Measurements from ENCODE around the gene PDK3.

PDK3 gene

GRCh38 chrX:24426921-24427746, 38.0 kb upstream of the PDK3 start:
- H3K4me3 ChIP-seq (ENCODE audit: low read depth, low read length) = no peak overlapping the region
- no peak for DNase-seq (ENCODE audit: low read depth)
- TF ChIP-seq CTCF (IDR thresholded peaks at IDR 0.05; ENCODE audit: control insufficient read depth, extremely low read depth, insufficient read depth) = no peak

- DNase-seq (ENCODE audit: low read depth) = no peak
- H3K4me3 ChIP-seq (ENCODE audit: low read depth, low read length) = no peak overlapping the region
- no peak for TF ChIP-seq CTCF (IDR thresholded peaks at IDR 0.05; ENCODE audit: control insufficient read depth, extremely low read depth, insufficient read depth)
These were observed 37.4 kb upstream of the PDK3 start for GRCh38 chrX:24427747-24428019.

- H3K4me3 ChIP-seq (ENCODE audit: low read depth, low read length) = no peak overlapping the region
- TF ChIP-seq CTCF (IDR thresholded peaks at IDR 0.05; ENCODE audit: control insufficient read depth, extremely low read depth, insufficient read depth) = no peak
- no peak for DNase-seq (ENCODE audit: low read depth)
These were observed 36.6 kb upstream of the PDK3 start for GRCh38 chrX:24428516-24428915.

- DNase-seq (ENCODE audit: low read depth) = no peak
- H3K4me3 ChIP-seq (ENCODE audit: low read depth, low read length) = no peak overlapping the region
- no peak for TF ChIP-seq CTCF (IDR thresholded peaks at IDR 0.05; ENCODE audit: control insufficient read depth, extremely low read depth, insufficient read depth)
These were observed 30.0 kb upstream of the PDK3 start for GRCh38 chrX:24435060-24435459.

- no peak overlapping the region for H3K4me3 ChIP-seq (ENCODE audit: low read depth, low read length)
- TF ChIP-seq CTCF (IDR thresholded peaks at IDR 0.05; ENCODE audit: control insufficient read depth, extremely low read depth, insufficient read depth) = no peak
- DNase-seq (ENCODE audit: low read depth) = no peak
These were observed 21.2 kb upstream of the PDK3 start for GRCh38 chrX:24443918-24444317.

- H3K4me3 ChIP-seq (ENCODE audit: low read depth, low read length) = no peak overlapping the region
- no peak for DNase-seq (ENCODE audit: low read depth)
- no peak for TF ChIP-seq CTCF (IDR thresholded peaks at IDR 0.05; ENCODE audit: control insufficient read depth, extremely low read depth, insufficient read depth)
These were observed 20.4 kb upstream of the PDK3 start for GRCh38 chrX:24444645-24445044.

GRCh38 chrX:24448762-24449250, 16.3 kb upstream of the PDK3 start:
- H3K4me3 ChIP-seq (ENCODE audit: low read depth, low read length) = no peak overlapping the region
- no peak for DNase-seq (ENCODE audit: low read depth)
- TF ChIP-seq CTCF (IDR thresholded peaks at IDR 0.05; ENCODE audit: control insufficient read depth, extremely low read depth, insufficient read depth) = no peak
